ENCODE measurements around the gene IFNAR1. TPM values are rescaled to one million over a fixed set of nuclear protein-coding genes. Genes with fewer than 3 reads are reported as not detected.

Gene IFNAR1
- total RNA-seq, 1 donor from 2014 or later = 34.8 TPM

GRCh38 chr21:33283203-33283602 is 41.6 kb upstream of the IFNAR1 start:
- Mint-ChIP-seq H3K36me3 (ENCODE audit: low read depth, unreplicated experiment) (peaks cover 56% of the 10 kb centered on the region), H3K27ac (ENCODE audit: unreplicated experiment) (no peak overlapping the region), H3K4me1 (ENCODE audit: unreplicated experiment) (peaks cover 25% of the 10 kb centered on the region), H3K9me3 (ENCODE audit: unreplicated experiment) (no peaks in the 10 kb centered on the region), H3K4me3 (ENCODE audit: unreplicated experiment) (peak overlapping the region; percentile 37), H3K27me3 (ENCODE audit: unreplicated experiment) (peaks cover 1% of the 10 kb centered on the region)
- TF ChIP-seq CTCF (IDR thresholded peaks at IDR 0.05; ENCODE audit: unreplicated experiment) = no peak
- DNase-seq (ENCODE audit: low spot score) = no peak

GRCh38 chr21:33286076-33286475 is 38.7 kb upstream of the IFNAR1 start:
- Mint-ChIP-seq H3K36me3 (ENCODE audit: low read depth, unreplicated experiment) (peaks cover 32% of the 10 kb centered on the region), H3K4me3 (ENCODE audit: unreplicated experiment) (peak overlapping the region; percentile 74), H3K27me3 (ENCODE audit: unreplicated experiment) (peaks cover 1% of the 10 kb centered on the region), H3K27ac (ENCODE audit: unreplicated experiment) (no peak overlapping the region), H3K4me1 (ENCODE audit: unreplicated experiment) (peaks cover 37% of the 10 kb centered on the region), H3K9me3 (ENCODE audit: unreplicated experiment) (no peaks in the 10 kb centered on the region)
- no peak for TF ChIP-seq CTCF (IDR thresholded peaks at IDR 0.05; ENCODE audit: unreplicated experiment)
- no peak for DNase-seq (ENCODE audit: low spot score)

GRCh38 chr21:33286600-33287456 is 37.9 kb upstream of the IFNAR1 start:
- H3K36me3 Mint-ChIP-seq (ENCODE audit: low read depth, unreplicated experiment) = peaks cover 29% of the 10 kb centered on the region

GRCh38 chr21:33289199-33289819 is 35.5 kb upstream of the IFNAR1 start:
- H3K4me3 Mint-ChIP-seq (ENCODE audit: unreplicated experiment) = no peak overlapping the region
- peak; percentile 16 for DNase-seq (ENCODE audit: low spot score)
- TF ChIP-seq CTCF (IDR thresholded peaks at IDR 0.05; ENCODE audit: unreplicated experiment) = no peak
- no peaks in the 10 kb centered on the region for H3K9me3 Mint-ChIP-seq (ENCODE audit: unreplicated experiment)
- H3K36me3 Mint-ChIP-seq (ENCODE audit: low read depth, unreplicated experiment) = peaks cover 29% of the 10 kb centered on the region
- peaks cover 50% of the 10 kb centered on the region for H3K4me1 Mint-ChIP-seq (ENCODE audit: unreplicated experiment)
- peaks cover 3% of the 10 kb centered on the region for H3K27me3 Mint-ChIP-seq (ENCODE audit: unreplicated experiment)
- H3K27ac Mint-ChIP-seq (ENCODE audit: unreplicated experiment) = peak overlapping the region; percentile 80

More at GRCh38 chr21:33286600-33287456, 37.9 kb upstream of the IFNAR1 start:
- H3K27me3 Mint-ChIP-seq (ENCODE audit: unreplicated experiment) = peaks cover 1% of the 10 kb centered on the region
- no peaks in the 10 kb centered on the region for H3K9me3 Mint-ChIP-seq (ENCODE audit: unreplicated experiment)
- H3K27ac Mint-ChIP-seq (ENCODE audit: unreplicated experiment) = peak overlapping the region; percentile 22
- no peak for TF ChIP-seq CTCF (IDR thresholded peaks at IDR 0.05; ENCODE audit: unreplicated experiment)
- H3K4me1 Mint-ChIP-seq (ENCODE audit: unreplicated experiment) = peaks cover 38% of the 10 kb centered on the region
- DNase-seq (ENCODE audit: low spot score) = no peak
- H3K4me3 Mint-ChIP-seq (ENCODE audit: unreplicated experiment) = peak overlapping the region; percentile 74

GRCh38 chr21:33290441-33290840 is 34.3 kb upstream of the IFNAR1 start:
- peaks cover 50% of the 10 kb centered on the region for H3K4me1 Mint-ChIP-seq (ENCODE audit: unreplicated experiment)
- H3K9me3 Mint-ChIP-seq (ENCODE audit: unreplicated experiment) = no peaks in the 10 kb centered on the region
- H3K27ac Mint-ChIP-seq (ENCODE audit: unreplicated experiment) = no peak overlapping the region
- TF ChIP-seq CTCF (IDR thresholded peaks at IDR 0.05; ENCODE audit: unreplicated experiment) = no peak
- no peak overlapping the region for H3K4me3 Mint-ChIP-seq (ENCODE audit: unreplicated experiment)
- H3K27me3 Mint-ChIP-seq (ENCODE audit: unreplicated experiment) = peaks cover 3% of the 10 kb centered on the region
- peaks cover 26% of the 10 kb centered on the region for H3K36me3 Mint-ChIP-seq (ENCODE audit: low read depth, unreplicated experiment)
- no peak for DNase-seq (ENCODE audit: low spot score)
